Neutrophil (primary cell): Measurements from ENCODE around the gene HSPA14.

Experiments
- H3K27ac ChIP-seq: fragments of 200-600 bp; sonication (generic); 2 replicates; pipeline ENCODE4 v1.5.1; 2016; ENCODE audit warnings: mild to moderate bottlenecking, moderate library complexity
- H3K27me3 ChIP-seq: fragments of 200-600 bp; sonication (generic); 2 replicates; pipeline ENCODE4 v1.6.0; 2016; ENCODE audit warnings: mild to moderate bottlenecking
- H3K36me3 ChIP-seq: fragments of 200-600 bp; sonication (generic); 2 replicates; pipeline ENCODE4 v1.5.1; 2017
- H3K4me1 ChIP-seq, 2 experiments: fragments of 200-600 bp in 1 of 2; sonication (generic) in 1 of 2; 1 replicate in 1 of 2; 2 replicates in 1 of 2; pipeline versions ENCODE4 v1.5.1 to v1.6.1; 2013 to 2016; ENCODE audit warnings: low read depth in 1 of 2, low read length in 1 of 2, mild to moderate bottlenecking in 1 of 2, moderate library complexity in 1 of 2; ENCODE audit not compliant: control insufficient read depth in 1 of 2, insufficient read depth in 1 of 2
- H3K4me3 ChIP-seq, 2 experiments: fragments of 200-600 bp in 1 of 2; sonication (generic) in 1 of 2; 1 replicate in 1 of 2; 2 replicates in 1 of 2; pipeline ENCODE4 v1.5.1; 2013 to 2016; ENCODE audit warnings: low read depth in 1 of 2, low read length in 1 of 2, mild to moderate bottlenecking in 1 of 2, moderate library complexity in 1 of 2
- H3K9me3 ChIP-seq: fragments of 200-600 bp; sonication (generic); 2 replicates; pipeline ENCODE4 v1.5.1; 2016
- CTCF ChIP-seq: fragments of 200-600 bp; sonication (generic); IDR thresholded peaks from 2 replicates; pipeline ENCODE4 v1.5.1; 2016; ENCODE audit warnings: antibody characterized with exemption

HSPA14 gene

GRCh38 chr10:14879928-14880193, 41.8 kb downstream of the HSPA14 start:
- Histone ChIP-seq H3K27ac (no peak overlapping the region), H3K27me3 (peaks cover 6% of the 10 kb centered on the region), H3K4me3 (peak overlapping the region; percentile 93 to 96), H3K36me3 (no peaks in the 10 kb centered on the region), H3K4me1 (peaks cover 25 to 28% of the 10 kb centered on the region in 2 experiments), H3K9me3 (no peaks in the 10 kb centered on the region)
- no peak for TF ChIP-seq CTCF

GRCh38 chr10:14880229-14880628, 42.1 kb downstream of the HSPA14 start:
- Histone ChIP-seq H3K4me1 (peaks cover 25 to 28% of the 10 kb centered on the region in 2 experiments), H3K4me3 (peak overlapping the region in 1 of 2 experiments; percentile 96), H3K27ac (no peak overlapping the region), H3K36me3 (no peaks in the 10 kb centered on the region), H3K27me3 (peaks cover 6% of the 10 kb centered on the region), H3K9me3 (no peaks in the 10 kb centered on the region)
- no peak for TF ChIP-seq CTCF

GRCh38 chr10:14884082-14884481, 46.0 kb downstream of the HSPA14 start:
- Histone ChIP-seq H3K4me3 (no peak overlapping the region), H3K9me3 (no peaks in the 10 kb centered on the region), H3K36me3 (no peaks in the 10 kb centered on the region), H3K4me1 (peaks cover 13 to 15% of the 10 kb centered on the region in 2 experiments), H3K27me3 (peaks cover 6% of the 10 kb centered on the region), H3K27ac (no peak overlapping the region)
- TF ChIP-seq CTCF = no peak

- Histone ChIP-seq H3K36me3 (no peaks in the 10 kb centered on the region), H3K4me3 (no peak overlapping the region), H3K27ac (no peak overlapping the region), H3K9me3 (no peaks in the 10 kb centered on the region), H3K27me3 (no peaks in the 10 kb centered on the region), H3K4me1 (no peaks in the 10 kb centered on the region)
- TF ChIP-seq CTCF = no peak
These were observed 51.2 kb downstream of the HSPA14 start for GRCh38 chr10:14889318-14889717.

- no peaks in the 10 kb centered on the region for H3K9me3 ChIP-seq
- H3K27ac ChIP-seq = no peak overlapping the region
- H3K36me3 ChIP-seq = no peaks in the 10 kb centered on the region
- TF ChIP-seq CTCF = no peak
- H3K4me1 ChIP-seq = no peaks in the 10 kb centered on the region
- H3K27me3 ChIP-seq = no peaks in the 10 kb centered on the region
- H3K4me3 ChIP-seq = no peak overlapping the region
These were observed 53.0 kb downstream of the HSPA14 start for GRCh38 chr10:14891151-14891550.

- no peaks in the 10 kb centered on the region for H3K9me3 ChIP-seq
- peaks cover 39% of the 10 kb centered on the region for H3K36me3 ChIP-seq
- H3K4me1 ChIP-seq = no peaks in the 10 kb centered on the region
- no peak overlapping the region for H3K27ac ChIP-seq
- H3K4me3 ChIP-seq = no peak overlapping the region
- no peak for TF ChIP-seq CTCF
- no peaks in the 10 kb centered on the region for H3K27me3 ChIP-seq
These were observed 66.2 kb downstream of the HSPA14 start for GRCh38 chr10:14904316-14904732.
